GM23338 (cell line): ENCODE data around the gene AEN. TPM values are rescaled to one million over a fixed set of nuclear protein-coding genes. Genes with fewer than 3 reads are reported as not detected.

Experiments used
- ATAC-seq: fragments of 200-7000 bp; cut with Tn5 transposase; 3 replicates; pipeline ENCODE4 v1.9.1; 2020
- DNase-seq: peaks from one replicate; pipeline ENCODE4 v3.0.0-alpha.2; 2015; ENCODE audit warnings: low spot score
- H2AFZ ChIP-seq: fragments of 200-600 bp; sonication (generic); 2 replicates; pipeline ENCODE4 v1.8.0; 2016; ENCODE audit warnings: antibody characterized with exemption, mild to moderate bottlenecking, moderate library complexity
- H3F3A ChIP-seq: fragments of 200-600 bp; sonication (generic); replicated peaks from 2 replicates; pipeline ENCODE4 v1.8.0; 2017; ENCODE audit warnings: antibody characterized with exemption, mixed run types, low read depth
- H3K27ac ChIP-seq: fragments of 200-600 bp; sonication (generic); 2 replicates; pipeline ENCODE4 v1.6.1; 2016; ENCODE audit warnings: low read depth
- H3K27me3 ChIP-seq: fragments of 200-600 bp; sonication (generic); 2 replicates; pipeline ENCODE4 v1.8.0; 2016; ENCODE audit warnings: mild to moderate bottlenecking, mixed run types, moderate library complexity; ENCODE audit not compliant: insufficient read depth
- H3K36me3 ChIP-seq: fragments of 200-600 bp; sonication (generic); 2 replicates; pipeline ENCODE4 v1.8.0; 2016; ENCODE audit warnings: mild to moderate bottlenecking; ENCODE audit not compliant: insufficient read depth
- H3K4me1 ChIP-seq: fragments of 200-600 bp; sonication (generic); 2 replicates; pipeline ENCODE4 v1.8.0; 2016; ENCODE audit warnings: mild to moderate bottlenecking, moderate library complexity; ENCODE audit not compliant: insufficient read depth
- H3K4me2 ChIP-seq: fragments of 200-600 bp; sonication (generic); 2 replicates; pipeline ENCODE4 v1.7.1; 2017; ENCODE audit warnings: mixed run types
- H3K4me3 ChIP-seq: fragments of 200-600 bp; sonication (generic); 2 replicates; pipeline ENCODE4 v1.6.1; 2016; ENCODE audit warnings: mixed run types
- H3K79me2 ChIP-seq: fragments of 200-600 bp; sonication (generic); replicated peaks from 2 replicates; pipeline ENCODE4 v1.8.0; 2017; ENCODE audit warnings: mild to moderate bottlenecking; ENCODE audit not compliant: insufficient read depth
- H3K9me2 ChIP-seq: fragments of 200-600 bp; sonication (generic); 2 replicates; pipeline ENCODE4 v1.8.0; 2017; ENCODE audit not compliant: insufficient read depth
- H4K20me1 ChIP-seq: fragments of 200-600 bp; sonication (generic); replicated peaks from 2 replicates; pipeline ENCODE4 v1.8.0; 2017; ENCODE audit warnings: mild to moderate bottlenecking; ENCODE audit not compliant: insufficient read depth
- H3K27ac Mint-ChIP-seq: 2 replicates; pipeline ENCODE4 v1.8.0; 2020; ENCODE audit warnings: inconsistent platforms, mild to moderate bottlenecking, moderate library complexity, mixed read lengths
- H3K27me3 Mint-ChIP-seq: 3 replicates; pipeline ENCODE4 v1.8.0; 2022; ENCODE audit warnings: low read depth, mild to moderate bottlenecking, moderate library complexity, mixed read lengths, inconsistent platforms; ENCODE audit not compliant: insufficient read depth, poor library complexity
- H3K36me3 Mint-ChIP-seq: 3 replicates; pipeline ENCODE4 v1.8.0; 2021; ENCODE audit warnings: low read depth, mild to moderate bottlenecking, inconsistent platforms, moderate library complexity, mixed read lengths
- H3K4me1 Mint-ChIP-seq: 3 replicates; pipeline ENCODE4 v1.8.0; 2020; ENCODE audit warnings: mild to moderate bottlenecking, inconsistent platforms, mixed read lengths
- H3K4me3 Mint-ChIP-seq: 3 replicates; pipeline ENCODE4 v1.8.0; 2021; ENCODE audit warnings: moderate library complexity, mild to moderate bottlenecking, inconsistent platforms, mixed read lengths
- H3K9me3 Mint-ChIP-seq: 3 replicates; pipeline ENCODE4 v1.8.0; 2020; ENCODE audit warnings: moderate library complexity, mild to moderate bottlenecking, inconsistent platforms, mixed read lengths
- CTCF ChIP-seq, 2 experiments: fragments of 200-600 bp in 1 of 2; sonication (generic) in 1 of 2; conservative IDR thresholded peaks; 2 replicates each; pipeline versions ENCODE4 v1.5.1 to v1.6.1; 2016 to 2017; ENCODE audit warnings: antibody characterized with exemption in 2 of 2, low read depth in 2 of 2, mild to moderate bottlenecking in 2 of 2, moderate library complexity in 1 of 2
- NANOG ChIP-seq: IDR thresholded peaks from 2 replicates; pipeline ENCODE4 v1.6.1; 2016; ENCODE audit warnings: antibody characterized with exemption, borderline replicate concordance
- POLR2AphosphoS5 ChIP-seq: IDR thresholded peaks from 2 replicates; pipeline ENCODE4 v1.6.1; 2016; ENCODE audit warnings: antibody characterized with exemption, low read depth
- STAT1 ChIP-seq: IDR thresholded peaks from one replicate; pipeline ENCODE4 v1.6.1; 2016; ENCODE audit warnings: antibody characterized with exemption; ENCODE audit not compliant: unreplicated experiment
- ZNF114 ChIP-seq: fragments of 250-450 bp; sonication (Bioruptor Pico); IDR thresholded peaks from 2 replicates; pipeline ENCODE4 v1.5.0; 2020; ENCODE audit warnings: mild to moderate bottlenecking, moderate library complexity
- ZNF331 ChIP-seq: fragments of 250-450 bp; sonication (Bioruptor Pico); IDR thresholded peaks from 2 replicates; pipeline ENCODE4 v1.5.0; 2020; ENCODE audit warnings: low read depth, mild to moderate bottlenecking, moderate library complexity
- ZNF462 ChIP-seq: fragments of 250-450 bp; sonication (Bioruptor Pico); IDR thresholded peaks from 2 replicates; pipeline ENCODE4 v1.5.0; 2020; ENCODE audit warnings: mild to moderate bottlenecking, moderate library complexity
- polyA plus RNA-seq: library from polyadenylated mRNA; unstranded; fragments of >200 nt; fragmentation: Nextera tagmentation; extraction: Ambion mirVana; gene quantifications from 2 replicates; pipeline ENCODE4 v1.2.1, GENCODE V29; 2016
- total RNA-seq: library from RNA; depleted of rRNA; stranded (reverse); fragments of >200 nt; shearing (Covaris generic); gene quantifications from 2 replicates; pipeline ENCODE4 v1.2.3, GENCODE V29; 2014

Gene AEN
- total and polyA plus RNA-seq, 2 experiments from 2014 or later: 82.3 to 220 TPM

- no peaks in the 10 kb centered on the region for H4K20me1 ChIP-seq
- no peaks in the 10 kb centered on the region; the same call in 2 of the 3 replicates for H3K4me1 Mint-ChIP-seq
- H3K4me2 ChIP-seq: no peak overlapping the region
- H3K36me3 Mint-ChIP-seq: no peaks in the 10 kb centered on the region
- H2AFZ ChIP-seq: no peak overlapping the region
- H3K4me3 Mint-ChIP-seq: no peak overlapping the region
- no peaks in the 10 kb centered on the region for H3K79me2 ChIP-seq
- peaks cover 2% of the 10 kb centered on the region for H3K27me3 Mint-ChIP-seq
- ATAC-seq: no peak
- H3K4me1 ChIP-seq: no peaks in the 10 kb centered on the region
- no peaks in the 10 kb centered on the region; the same call in 2 of the 3 replicates for H3K9me3 Mint-ChIP-seq
- TF ChIP-seq NANOG: no peak
- no peak for TF ChIP-seq STAT1
- no peak for TF ChIP-seq ZNF114
- TF ChIP-seq ZNF331: no peak
- no peaks in the 10 kb centered on the region for H3F3A ChIP-seq
- H3K27ac Mint-ChIP-seq: no peak overlapping the region
- H3K4me3 ChIP-seq: no peak overlapping the region
- H3K36me3 ChIP-seq: no peaks in the 10 kb centered on the region
- no peaks in the 10 kb centered on the region for H3K9me2 ChIP-seq
- H3K27me3 ChIP-seq: no peaks in the 10 kb centered on the region
- no peak for DNase-seq
- H3K27ac ChIP-seq: no peak overlapping the region
These were observed 57.6 kb downstream of the AEN start for GRCh38 chr15:88678755-88679154.

- H3K9me3 Mint-ChIP-seq: no peaks in the 10 kb centered on the region; the same call in 2 of the 3 replicates
- DNase-seq (no peak), ATAC-seq (peak; percentile 44)
- Histone ChIP-seq H3K4me2 (no peak overlapping the region), H3K27me3 (no peaks in the 10 kb centered on the region), H3K4me1 (no peaks in the 10 kb centered on the region), H3K9me2 (no peaks in the 10 kb centered on the region), H3K36me3 (no peaks in the 10 kb centered on the region), H4K20me1 (no peaks in the 10 kb centered on the region), H2AFZ (no peak overlapping the region), H3K27ac (no peak overlapping the region), H3K79me2 (no peaks in the 10 kb centered on the region), H3K4me3 (no peak overlapping the region), H3F3A (no peaks in the 10 kb centered on the region)
- TF ChIP-seq ZNF331 (no peak), POLR2AphosphoS5 (no peak), CTCF (conservative IDR thresholded peaks at IDR 0.05; ENCODE audit: low read depth in 2 of 2) (peak in 1 of 2 experiments; percentile 40; a peak in 2 of 4 replicates)
- H3K27ac Mint-ChIP-seq: no peak overlapping the region
- no peaks in the 10 kb centered on the region for H3K36me3 Mint-ChIP-seq
- H3K27me3 Mint-ChIP-seq: peaks cover 2% of the 10 kb centered on the region
- no peaks in the 10 kb centered on the region; the same call in 2 of the 3 replicates for H3K4me1 Mint-ChIP-seq
- H3K4me3 Mint-ChIP-seq: no peak overlapping the region
These were observed 59.3 kb downstream of the AEN start for GRCh38 chr15:88680241-88681001.

GRCh38 chr15:88681610-88682221, 60.6 kb downstream of the AEN start:
- Mint-ChIP-seq H3K4me3 (no peak overlapping the region), H3K4me1 (no peaks in the 10 kb centered on the region; the same call in 2 of the 3 replicates), H3K27ac (no peak overlapping the region), H3K36me3 (no peaks in the 10 kb centered on the region), H3K9me3 (no peaks in the 10 kb centered on the region; the same call in 2 of the 3 replicates), H3K27me3 (peaks cover 5% of the 10 kb centered on the region)
- no peaks in the 10 kb centered on the region for H3K27me3 ChIP-seq
- no peak for DNase-seq
- H3K9me2 ChIP-seq: no peaks in the 10 kb centered on the region
- H3K36me3 ChIP-seq: no peaks in the 10 kb centered on the region
- no peaks in the 10 kb centered on the region for H3K4me1 ChIP-seq
- H3K4me3 ChIP-seq: no peak overlapping the region
- peak; percentile 37; the same call in 2 of the 3 replicates for ATAC-seq
- no peaks in the 10 kb centered on the region for H3F3A ChIP-seq
- no peak overlapping the region for H3K4me2 ChIP-seq
- H3K27ac ChIP-seq: no peak overlapping the region
- no peaks in the 10 kb centered on the region for H4K20me1 ChIP-seq
- H3K79me2 ChIP-seq: no peaks in the 10 kb centered on the region
- no peak for TF ChIP-seq ZNF462 (CRISPR knock-in tag)
- peak overlapping the region; percentile 28; the same call in 1 of the 2 replicates for H2AFZ ChIP-seq
